HepG2 (cell line): Measurements from ENCODE around the gene GLTPD2. TPM values are rescaled to one million over a fixed set of nuclear protein-coding genes. Genes with fewer than 3 reads are reported as not detected.
A peak's percentile ranks its signal among the peaks of the same experiment; 100 is the strongest.

Experiments
- BCL3 ChIP-seq: sonication (generic); formaldehyde crosslinking; IDR thresholded peaks from 2 replicates; pipeline ENCODE4 v1.5.1; 2020; ENCODE audit warnings: mild to moderate bottlenecking, missing genetic modification reagents, moderate library complexity
- HES4 ChIP-seq: sonication (generic); formaldehyde crosslinking; IDR thresholded peaks from 2 replicates; pipeline ENCODE4 v1.9.0; 2021; ENCODE audit warnings: mild to moderate bottlenecking, missing genetic modification reagents, borderline replicate concordance
- KAT8 ChIP-seq: IDR thresholded peaks from 2 replicates; pipeline ENCODE4 v1.6.1; 2016; ENCODE audit warnings: missing genetic modification reagents, missing compliant biosample characterization
- NR3C1 ChIP-seq: sonication (generic); formaldehyde crosslinking; IDR thresholded peaks from 2 replicates; pipeline ENCODE4 v1.4.0; 2020; ENCODE audit warnings: missing genetic modification reagents
- POLR2AphosphoS5 ChIP-seq: IDR thresholded peaks from 2 replicates; pipeline ENCODE4 v1.6.1; 2012; ENCODE audit warnings: low read depth, low read length
- RORA ChIP-seq: sonication (generic); formaldehyde crosslinking; IDR thresholded peaks from 2 replicates; pipeline ENCODE4 v1.5.0; 2020; ENCODE audit warnings: mild to moderate bottlenecking, missing genetic modification reagents, moderate library complexity
- TOPORS ChIP-seq: sonication (generic); formaldehyde crosslinking; IDR thresholded peaks from 2 replicates; pipeline ENCODE4 v1.8.0; 2023; ENCODE audit warnings: mild to moderate bottlenecking, missing genetic modification reagents
- ZBTB33 ChIP-seq: sonication (generic); formaldehyde crosslinking; IDR thresholded peaks from 2 replicates; pipeline ENCODE4 v1.4.0; 2020; ENCODE audit warnings: missing genetic modification reagents
- ZNF431 ChIP-seq: sonication (generic); formaldehyde crosslinking; IDR thresholded peaks from 2 replicates; pipeline ENCODE4 v1.9.0; 2022; ENCODE audit warnings: missing genetic modification reagents, low read depth, mild to moderate bottlenecking, borderline replicate concordance
- ZNF766 ChIP-seq: sonication (generic); formaldehyde crosslinking; IDR thresholded peaks from 2 replicates; pipeline ENCODE4 v1.5.0; 2020; ENCODE audit warnings: missing genetic modification reagents, borderline replicate concordance
- polyA plus RNA-seq, 8 experiments: library from polyadenylated mRNA; depleted of rRNA in 3 of 8; stranded (reverse) in 7 of 8; unstranded in 1 of 8; fragments of >200 nt; fragmentation: Illumina TruSeq in 4 of 8; extraction: Trizol in 4 of 8; gene quantifications; 2 replicates each; pipeline versions ENCODE4 v1.2.1 to v1.2.3, GENCODE V29; 2011 to 2016; ENCODE audit warnings: low read depth in 4 of 8, missing spikeins in 1 of 8, mixed read lengths in 1 of 8; ENCODE audit not compliant: insufficient read depth in 1 of 8
- total RNA-seq, 5 experiments: library from RNA; depleted of rRNA; stranded (reverse); fragments of >200 nt; fragmentation: Illumina TruSeq; extraction: Trizol; gene quantifications; 2 replicates each; pipeline ENCODE4 v1.2.3, GENCODE V29; 2016; ENCODE audit warnings: low read depth in 1 of 5
- TF ChIP-seq, protein P1 (sequence below): sonication (generic); formaldehyde crosslinking; IDR thresholded peaks from 2 replicates; pipeline ENCODE4 v1.9.0; 2021; ENCODE audit warnings: mild to moderate bottlenecking, missing genetic modification reagents
- TF ChIP-seq, protein P2 (sequence below): IDR thresholded peaks from 2 replicates; pipeline ENCODE4 v1.6.1; 2018; ENCODE audit warnings: missing genetic modification reagents, mild to moderate bottlenecking, missing compliant biosample characterization
- TF ChIP-seq, protein P3 (sequence below): sonication (generic); formaldehyde crosslinking; IDR thresholded peaks from 2 replicates; pipeline ENCODE4 v1.4.0; 2020; ENCODE audit warnings: missing genetic modification reagents, mild to moderate bottlenecking, borderline replicate concordance

Gene GLTPD2
- total and polyA plus RNA-seq, 2 of the 13 experiments (the other 11 are each of a cell fraction or from before 2014, with no cell fraction given): 7.5 to 12.9 TPM

GRCh38 chr17:4806777-4807604, 18.2 kb downstream of the GLTPD2 start, which contains the start of gene PLD2 (continued):
- TF ChIP-seq, protein P1, sequence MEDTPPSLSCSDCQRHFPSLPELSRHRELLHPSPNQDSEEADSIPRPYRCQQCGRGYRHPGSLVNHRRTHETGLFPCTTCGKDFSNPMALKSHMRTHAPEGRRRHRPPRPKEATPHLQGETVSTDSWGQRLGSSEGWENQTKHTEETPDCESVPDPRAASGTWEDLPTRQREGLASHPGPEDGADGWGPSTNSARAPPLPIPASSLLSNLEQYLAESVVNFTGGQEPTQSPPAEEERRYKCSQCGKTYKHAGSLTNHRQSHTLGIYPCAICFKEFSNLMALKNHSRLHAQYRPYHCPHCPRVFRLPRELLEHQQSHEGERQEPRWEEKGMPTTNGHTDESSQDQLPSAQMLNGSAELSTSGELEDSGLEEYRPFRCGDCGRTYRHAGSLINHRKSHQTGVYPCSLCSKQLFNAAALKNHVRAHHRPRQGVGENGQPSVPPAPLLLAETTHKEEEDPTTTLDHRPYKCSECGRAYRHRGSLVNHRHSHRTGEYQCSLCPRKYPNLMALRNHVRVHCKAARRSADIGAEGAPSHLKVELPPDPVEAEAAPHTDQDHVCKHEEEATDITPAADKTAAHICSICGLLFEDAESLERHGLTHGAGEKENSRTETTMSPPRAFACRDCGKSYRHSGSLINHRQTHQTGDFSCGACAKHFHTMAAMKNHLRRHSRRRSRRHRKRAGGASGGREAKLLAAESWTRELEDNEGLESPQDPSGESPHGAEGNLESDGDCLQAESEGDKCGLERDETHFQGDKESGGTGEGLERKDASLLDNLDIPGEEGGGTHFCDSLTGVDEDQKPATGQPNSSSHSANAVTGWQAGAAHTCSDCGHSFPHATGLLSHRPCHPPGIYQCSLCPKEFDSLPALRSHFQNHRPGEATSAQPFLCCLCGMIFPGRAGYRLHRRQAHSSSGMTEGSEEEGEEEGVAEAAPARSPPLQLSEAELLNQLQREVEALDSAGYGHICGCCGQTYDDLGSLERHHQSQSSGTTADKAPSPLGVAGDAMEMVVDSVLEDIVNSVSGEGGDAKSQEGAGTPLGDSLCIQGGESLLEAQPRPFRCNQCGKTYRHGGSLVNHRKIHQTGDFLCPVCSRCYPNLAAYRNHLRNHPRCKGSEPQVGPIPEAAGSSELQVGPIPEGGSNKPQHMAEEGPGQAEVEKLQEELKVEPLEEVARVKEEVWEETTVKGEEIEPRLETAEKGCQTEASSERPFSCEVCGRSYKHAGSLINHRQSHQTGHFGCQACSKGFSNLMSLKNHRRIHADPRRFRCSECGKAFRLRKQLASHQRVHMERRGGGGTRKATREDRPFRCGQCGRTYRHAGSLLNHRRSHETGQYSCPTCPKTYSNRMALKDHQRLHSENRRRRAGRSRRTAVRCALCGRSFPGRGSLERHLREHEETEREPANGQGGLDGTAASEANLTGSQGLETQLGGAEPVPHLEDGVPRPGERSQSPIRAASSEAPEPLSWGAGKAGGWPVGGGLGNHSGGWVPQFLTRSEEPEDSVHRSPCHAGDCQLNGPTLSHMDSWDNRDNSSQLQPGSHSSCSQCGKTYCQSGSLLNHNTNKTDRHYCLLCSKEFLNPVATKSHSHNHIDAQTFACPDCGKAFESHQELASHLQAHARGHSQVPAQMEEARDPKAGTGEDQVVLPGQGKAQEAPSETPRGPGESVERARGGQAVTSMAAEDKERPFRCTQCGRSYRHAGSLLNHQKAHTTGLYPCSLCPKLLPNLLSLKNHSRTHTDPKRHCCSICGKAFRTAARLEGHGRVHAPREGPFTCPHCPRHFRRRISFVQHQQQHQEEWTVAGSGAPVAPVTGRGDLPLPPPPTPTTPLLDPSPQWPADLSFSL (CRISPR knock-in tag): no peak
- TF ChIP-seq ZNF766 (CRISPR knock-in tag): no peak
- TF ChIP-seq, protein P2, sequence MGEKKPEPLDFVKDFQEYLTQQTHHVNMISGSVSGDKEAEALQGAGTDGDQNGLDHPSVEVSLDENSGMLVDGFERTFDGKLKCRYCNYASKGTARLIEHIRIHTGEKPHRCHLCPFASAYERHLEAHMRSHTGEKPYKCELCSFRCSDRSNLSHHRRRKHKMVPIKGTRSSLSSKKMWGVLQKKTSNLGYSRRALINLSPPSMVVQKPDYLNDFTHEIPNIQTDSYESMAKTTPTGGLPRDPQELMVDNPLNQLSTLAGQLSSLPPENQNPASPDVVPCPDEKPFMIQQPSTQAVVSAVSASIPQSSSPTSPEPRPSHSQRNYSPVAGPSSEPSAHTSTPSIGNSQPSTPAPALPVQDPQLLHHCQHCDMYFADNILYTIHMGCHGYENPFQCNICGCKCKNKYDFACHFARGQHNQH (CRISPR knock-in tag): no peak
- 0 out of 2 replicates have a peak, but pooled peaks have one; percentile 42 for TF ChIP-seq TOPORS (CRISPR knock-in tag)
- TF ChIP-seq, protein P3, sequence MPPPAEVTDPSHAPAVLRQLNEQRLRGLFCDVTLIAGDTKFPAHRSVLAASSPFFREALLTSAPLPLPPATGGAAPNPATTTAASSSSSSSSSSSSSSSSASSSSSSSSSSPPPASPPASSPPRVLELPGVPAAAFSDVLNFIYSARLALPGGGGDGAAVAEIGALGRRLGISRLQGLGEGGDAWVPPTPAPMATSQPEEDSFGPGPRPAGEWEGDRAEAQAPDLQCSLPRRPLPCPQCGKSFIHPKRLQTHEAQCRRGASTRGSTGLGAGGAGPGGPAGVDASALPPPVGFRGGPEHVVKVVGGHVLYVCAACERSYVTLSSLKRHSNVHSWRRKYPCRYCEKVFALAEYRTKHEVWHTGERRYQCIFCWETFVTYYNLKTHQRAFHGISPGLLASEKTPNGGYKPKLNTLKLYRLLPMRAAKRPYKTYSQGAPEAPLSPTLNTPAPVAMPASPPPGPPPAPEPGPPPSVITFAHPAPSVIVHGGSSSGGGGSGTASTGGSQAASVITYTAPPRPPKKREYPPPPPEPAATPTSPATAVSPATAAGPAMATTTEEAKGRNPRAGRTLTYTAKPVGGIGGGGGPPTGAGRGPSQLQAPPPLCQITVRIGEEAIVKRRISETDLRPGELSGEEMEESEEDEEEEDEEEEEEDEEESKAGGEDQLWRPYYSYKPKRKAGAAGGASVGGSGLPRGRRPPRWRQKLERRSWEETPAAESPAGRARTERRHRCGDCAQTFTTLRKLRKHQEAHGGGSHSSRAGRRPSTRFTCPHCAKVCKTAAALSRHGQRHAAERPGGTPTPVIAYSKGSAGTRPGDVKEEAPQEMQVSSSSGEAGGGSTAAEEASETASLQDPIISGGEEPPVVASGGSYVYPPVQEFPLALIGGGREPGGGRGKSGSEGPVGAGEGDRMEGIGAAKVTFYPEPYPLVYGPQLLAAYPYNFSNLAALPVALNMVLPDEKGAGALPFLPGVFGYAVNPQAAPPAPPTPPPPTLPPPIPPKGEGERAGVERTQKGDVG (CRISPR knock-in tag): no peak
- no peak for TF ChIP-seq RORA (CRISPR knock-in tag)
- no peak for TF ChIP-seq ZBTB33 (CRISPR knock-in tag)
- 0 out of 2 replicates have a peak, but pooled peaks have one; percentile 35 for TF ChIP-seq HES4 (CRISPR knock-in tag)
- no peak for TF ChIP-seq KAT8 (CRISPR knock-in tag)
- TF ChIP-seq POLR2AphosphoS5: peak; percentile 48
- TF ChIP-seq BCL3 (CRISPR knock-in tag): no peak
- no peak for TF ChIP-seq NR3C1
- TF ChIP-seq ZNF431 (CRISPR knock-in tag): 0 out of 2 replicates have a peak, but pooled peaks have one; percentile 35
